Measurements from ENCODE around the gene HERC4. TPM values are rescaled to one million over a fixed set of nuclear protein-coding genes. Genes with fewer than 3 reads are reported as not detected.

HERC4 gene
- total and polyA plus RNA-seq, 9 of the 15 experiments (the other 6 are each of a cell fraction or from before 2014, with no cell fraction given): 12.5 to 33.5 (median 22.8) TPM

DNA sequence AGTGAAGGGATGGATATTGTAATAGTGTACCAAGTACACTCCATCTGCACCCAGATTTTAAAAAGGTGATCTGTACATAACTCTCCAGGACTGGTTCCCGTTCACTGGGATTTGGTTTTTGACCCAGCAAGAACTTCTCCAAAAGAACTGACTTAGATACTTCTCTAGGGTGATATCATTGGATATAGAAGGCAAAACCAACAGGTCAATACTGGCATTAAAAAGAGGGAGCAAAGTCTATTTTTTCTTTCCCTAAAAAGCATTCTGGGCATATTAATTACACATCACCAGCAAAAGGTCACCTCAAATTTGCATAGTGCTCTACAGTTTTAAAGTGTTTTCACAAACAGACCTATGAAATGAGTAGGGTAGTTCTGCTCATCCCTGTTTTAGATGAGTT is 37.8 kb upstream of the HERC4 start:
- no peak for FAIRE-seq
- no peaks in the 10 kb centered on the region for H3K9me3 ChIP-seq (replicated peaks; ENCODE audit: control insufficient read depth, insufficient read depth, low read depth, low read length)
- no peak overlapping the region for H3K4me3 ChIP-seq

More for the DNA sequence above, 37.8 kb upstream of the HERC4 start:
- ATAC-seq (no peak), DNase-seq (ENCODE audit: extremely low read depth in 1 of 4, low spot score in 3 of 4) (no peak)
- in situ Hi-C loops (cut with MboI) (no loop called here), intact Hi-C loops (cut with micrococcal nuclease) (no loop called here)
- Histone ChIP-seq H3K79me2 (ENCODE audit: control insufficient read depth, insufficient read depth, low read length) (no peaks in the 10 kb centered on the region), H2AFZ (ENCODE audit: low read depth, low read length) (no peak overlapping the region), H3K9ac (ENCODE audit: insufficient read depth in 1 of 2, low read depth in 2 of 2, low read length in 2 of 2) (no peak overlapping the region), H4K20me1 (replicated peaks; ENCODE audit: control insufficient read depth, insufficient read depth, low read length) (no peaks in the 10 kb centered on the region), H3K9me1 (ENCODE audit: control insufficient read depth, insufficient read depth, low read length) (no peaks in the 10 kb centered on the region), H3K27me3 (ENCODE audit: control insufficient read depth in 2 of 2, insufficient read depth in 2 of 2, low read length in 2 of 2) (peaks cover 8 to 17% of the 10 kb centered on the region in 2 experiments; a peak in 4 of 5 replicates), H3K4me1 (replicated peaks in 1 of 2; ENCODE audit: control insufficient read depth in 2 of 2, insufficient read depth in 2 of 2, low read length in 2 of 2) (no peaks in the 10 kb centered on the region), H3K4me2 (ENCODE audit: insufficient read depth, low read length) (no peak overlapping the region), H3K36me3 (ENCODE audit: control insufficient read depth, insufficient read depth, low read length) (no peaks in the 10 kb centered on the region), H3K27ac (ENCODE audit: extremely low read depth, low read depth, low read length) (no peak overlapping the region)
- TF ChIP-seq ZBTB49 (CRISPR knock-in tag; IDR thresholded peaks at IDR 0.05; ENCODE audit: borderline replicate concordance) (no peak), ZNF165 (CRISPR knock-in tag; IDR thresholded peaks at IDR 0.05; ENCODE audit: borderline replicate concordance) (no peak), ZNF780A (CRISPR knock-in tag; IDR thresholded peaks at IDR 0.05) (no peak), RNF2 (IDR thresholded peaks at IDR 0.05) (no peak), NCOA2 (IDR thresholded peaks at IDR 0.05; ENCODE audit: partially characterized antibody in 2 of 2) (no peak), DMBX1 (CRISPR knock-in tag; IDR thresholded peaks at IDR 0.05; ENCODE audit: borderline replicate concordance) (no peak)
- ChIA-PET CTCF (ENCODE audit: low intra/inter-chr PET ratio) (interaction anchor here (0.7 kb wide), 1 partner anchor 188 kb away, joined by 3 read pairs; no protein-coding TSS in a partner anchor), POLR2A (no interaction called here)
- 0% methylated on average over 1 of the region's 1 CpG for WGBS (ENCODE audit: insufficient coverage, low coverage, missing lambda C conversion rate)
- no TSS peak for BruUV-seq (replicated peaks)
